GM10847 (cell line): ENCODE measurements around the gene S100A11.

ENCODE experiments used
- POLR2A ChIP-seq: IDR thresholded peaks from 2 replicates; pipeline ENCODE4 v1.6.1; 2011; ENCODE audit not compliant: insufficient read length; ENCODE audit errors: extremely low read depth

The S100A11 gene

GRCh38 chr1:152036267-152037216 lies at the start of gene S100A11:
Gene S100A11, minus strand, starts transcription at chr1:152037004. Its CDS starts 89 bp downstream, at chr1:152036915.
- peak; percentile 8 for TF ChIP-seq POLR2A

- TF ChIP-seq POLR2A = no peak
Observed at GRCh38 chr1:152084853-152085252, 48.0 kb upstream of the S100A11 start.

GRCh38 chr1:152078831-152079441 lies 42.1 kb upstream of the S100A11 start:
- TF ChIP-seq POLR2A = no peak

GRCh38 chr1:152072311-152072710 lies 35.5 kb upstream of the S100A11 start:
- TF ChIP-seq POLR2A = no peak

- TF ChIP-seq POLR2A = no peak
Observed at GRCh38 chr1:152071123-152071522, 34.3 kb upstream of the S100A11 start.

- no peak for TF ChIP-seq POLR2A
Observed at GRCh38 chr1:152067929-152068328, 31.1 kb upstream of the S100A11 start.

- TF ChIP-seq POLR2A = no peak
Observed at GRCh38 chr1:152067150-152067549, 30.3 kb upstream of the S100A11 start.

GRCh38 chr1:152061952-152062351 lies 25.1 kb upstream of the S100A11 start:
- no peak for TF ChIP-seq POLR2A

GRCh38 chr1:152053375-152053774 lies 16.6 kb upstream of the S100A11 start:
- TF ChIP-seq POLR2A = no peak

GRCh38 chr1:152052606-152053005 lies 15.8 kb upstream of the S100A11 start:
- TF ChIP-seq POLR2A = no peak

- no peak for TF ChIP-seq POLR2A
Observed at GRCh38 chr1:152050886-152051675, 14.3 kb upstream of the S100A11 start.

GRCh38 chr1:152049291-152050083 lies 12.7 kb upstream of the S100A11 start:
- TF ChIP-seq POLR2A = no peak

GRCh38 chr1:152048416-152049009 lies 11.7 kb upstream of the S100A11 start:
- TF ChIP-seq POLR2A = no peak

- peak; percentile 56 for TF ChIP-seq POLR2A
Observed at GRCh38 chr1:152047730-152048415, 11.1 kb upstream of the S100A11 start.
